Neural cell (in vitro differentiated cells): ENCODE data around the gene SMTNL2. TPM values are rescaled to one million over a fixed set of nuclear protein-coding genes. Genes with fewer than 3 reads are reported as not detected.

ENCODE experiments used
- H2AFZ ChIP-seq: fragments of 200-600, 300-800 bp; sonication (generic), shearing (Covaris generic); 2 replicates; pipeline ENCODE4 v1.6.0; 2014; ENCODE audit warnings: low read depth, mild to moderate bottlenecking, antibody characterized with exemption, low read length, moderate library complexity
- H3F3A ChIP-seq: fragments of 200-600 bp; shearing (Covaris generic); 2 replicates; pipeline ENCODE4 v1.6.1; 2016; ENCODE audit warnings: mild to moderate bottlenecking, moderate library complexity, mixed read lengths, antibody characterized with exemption, low read length; ENCODE audit not compliant: insufficient read depth, poor library complexity, severe bottlenecking
- H3K27ac ChIP-seq: fragments of 200-600, 300-800 bp; sonication (generic), shearing (Covaris generic); 2 replicates; pipeline ENCODE4 v1.5.1; 2014; ENCODE audit warnings: mild to moderate bottlenecking, low read length, moderate library complexity
- H3K27me3 ChIP-seq: fragments of 300-800, 200-600 bp; sonication (generic), shearing (Covaris generic); 2 replicates; pipeline ENCODE4 v1.6.0; 2014; ENCODE audit warnings: mild to moderate bottlenecking, low read depth, low read length, moderate library complexity; ENCODE audit not compliant: insufficient read depth
- H3K36me3 ChIP-seq: fragments of 300-800, 200-600 bp; sonication (generic), shearing (Covaris generic); 2 replicates; pipeline ENCODE4 v1.5.1; 2014; ENCODE audit warnings: mild to moderate bottlenecking, antibody characterized with exemption, low read length, moderate library complexity; ENCODE audit not compliant: insufficient read depth
- H3K4me2 ChIP-seq: fragments of 300-800, 200-600 bp; sonication (generic), shearing (Covaris generic); 2 replicates; pipeline ENCODE4 v1.6.0; 2014; ENCODE audit warnings: mild to moderate bottlenecking, low read length
- H3K4me3 ChIP-seq: fragments of 300-800, 200-600 bp; sonication (generic), shearing (Covaris generic); 2 replicates; pipeline ENCODE4 v1.5.1; 2014; ENCODE audit warnings: mild to moderate bottlenecking, low read length, moderate library complexity
- H3K79me2 ChIP-seq: fragments of 200-600 bp; shearing (Covaris generic); replicated peaks from 2 replicates; pipeline ENCODE4 v1.6.0; 2014; ENCODE audit warnings: mild to moderate bottlenecking, low read length, moderate library complexity; ENCODE audit not compliant: insufficient read depth
- H3K9ac ChIP-seq: fragments of 300-800, 200-600 bp; sonication (generic), shearing (Covaris generic); 2 replicates; pipeline ENCODE4 v1.6.1; 2016; ENCODE audit warnings: mild to moderate bottlenecking, low read length, mixed read lengths
- H3K9me2 ChIP-seq: fragments of 200-600 bp; shearing (Covaris generic); 2 replicates; pipeline ENCODE4 v1.6.1; 2016; ENCODE audit warnings: mild to moderate bottlenecking, low read length, mixed read lengths; ENCODE audit not compliant: insufficient read depth
- H3K9me3 ChIP-seq: fragments of 200-600, 300-800 bp; sonication (generic), shearing (Covaris generic); 2 replicates; pipeline ENCODE4 v1.6.1; 2016; ENCODE audit warnings: mild to moderate bottlenecking, mixed run types, low read length, moderate library complexity, mixed read lengths
- H4K20me1 ChIP-seq: fragments of 200-600 bp; shearing (Covaris generic); 2 replicates; pipeline ENCODE4 v1.6.1; 2016; ENCODE audit warnings: mild to moderate bottlenecking, mixed run types; ENCODE audit not compliant: insufficient read depth
- CTCF ChIP-seq: fragments of 450-650 bp; IDR thresholded peaks from 2 replicates; pipeline ENCODE4 v1.5.1; 2014; ENCODE audit warnings: antibody characterized with exemption, mild to moderate bottlenecking, moderate library complexity; ENCODE audit not compliant: poor library complexity, severe bottlenecking
- EP300 ChIP-seq: fragments of 450-650 bp; conservative IDR thresholded peaks from 2 replicates; pipeline ENCODE4 v1.6.1; 2014; ENCODE audit warnings: antibody characterized with exemption, mild to moderate bottlenecking, moderate library complexity; ENCODE audit not compliant: poor library complexity, severe bottlenecking
- EZH2 ChIP-seq: fragments of 200-600, 300-800 bp; shearing (Covaris generic), sonication (generic); IDR thresholded peaks from 2 replicates; pipeline ENCODE4 v1.6.1; 2014; ENCODE audit warnings: antibody characterized with exemption, low read length, borderline replicate concordance, mild to moderate bottlenecking; ENCODE audit not compliant: insufficient read depth, poor library complexity, severe bottlenecking
- MXI1 ChIP-seq: fragments of 450-650 bp; conservative IDR thresholded peaks from 2 replicates; pipeline ENCODE4 v1.6.1; 2014; ENCODE audit warnings: antibody characterized with exemption, mild to moderate bottlenecking; ENCODE audit not compliant: poor library complexity, severe bottlenecking
- POLR2AphosphoS5 ChIP-seq: IDR thresholded peaks from 2 replicates; pipeline ENCODE4 v1.6.1; 2012
- RAD21 ChIP-seq: fragments of 450-650 bp; conservative IDR thresholded peaks from 2 replicates; pipeline ENCODE4 v1.6.1; 2014; ENCODE audit warnings: antibody characterized with exemption, mild to moderate bottlenecking, moderate library complexity
- SMC3 ChIP-seq: fragments of 450-650 bp; conservative IDR thresholded peaks from 2 replicates; pipeline ENCODE4 v1.6.1; 2014; ENCODE audit warnings: antibody characterized with exemption, mild to moderate bottlenecking, moderate library complexity; ENCODE audit not compliant: poor library complexity
- TAF1 ChIP-seq: IDR thresholded peaks from 2 replicates; pipeline ENCODE4 v1.6.1; 2012; ENCODE audit warnings: low read depth
- polyA plus RNA-seq: library from polyadenylated mRNA; depleted of rRNA; stranded (reverse); fragments of >200 nt; gene quantifications from 2 replicates; pipeline ENCODE4 v1.2.3, GENCODE V29; 2014
- TF ChIP-seq, protein P1 (sequence below): IDR thresholded peaks from 2 replicates; pipeline ENCODE4 v1.6.1; 2012; ENCODE audit warnings: borderline replicate concordance

Gene SMTNL2
- polyA plus RNA-seq, 1 donor from 2014 or later, result 0.81 TPM

DNA sequence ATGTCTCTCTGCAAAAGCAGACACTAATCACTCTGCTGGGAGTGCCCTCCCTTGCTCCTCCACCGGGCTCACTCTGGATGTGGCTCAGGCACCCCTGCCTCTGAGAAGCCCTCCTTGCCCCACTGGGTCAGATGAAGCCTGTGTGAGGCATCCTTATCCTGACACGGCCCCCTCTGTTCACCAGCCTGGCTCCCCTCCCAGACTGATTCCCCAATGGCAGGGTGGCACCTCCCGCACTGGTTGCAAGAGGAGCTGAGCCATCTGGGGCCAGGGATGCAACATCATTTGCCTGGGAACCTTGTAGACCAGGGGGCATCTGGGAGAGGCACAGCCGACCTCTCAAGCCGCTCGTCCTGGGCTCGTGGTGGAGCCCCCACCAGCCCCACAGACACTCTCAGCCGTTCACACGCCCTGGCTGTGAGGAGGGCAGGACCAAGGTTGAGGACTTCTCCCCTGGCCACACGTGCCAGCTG is 6.7 kb downstream of the SMTNL2 start:
- H3K9me3 ChIP-seq, result no peaks in the 10 kb centered on the region
- H2AFZ ChIP-seq, result no peak overlapping the region
- H3K9me2 ChIP-seq, result no peaks in the 10 kb centered on the region
- no peaks in the 10 kb centered on the region for H3F3A ChIP-seq
- H4K20me1 ChIP-seq, result no peaks in the 10 kb centered on the region
- H3K9ac ChIP-seq, result no peak overlapping the region
- no peak overlapping the region for H3K4me2 ChIP-seq
- H3K79me2 ChIP-seq, result no peaks in the 10 kb centered on the region
- no peaks in the 10 kb centered on the region for H3K36me3 ChIP-seq
- H3K27me3 ChIP-seq, result no peaks in the 10 kb centered on the region
- no peak for TF ChIP-seq MXI1
- no peak for TF ChIP-seq SMC3
- no peak for TF ChIP-seq CTCF
- no peak overlapping the region for H3K4me3 ChIP-seq
- H3K27ac ChIP-seq, result no peak overlapping the region

DNA sequence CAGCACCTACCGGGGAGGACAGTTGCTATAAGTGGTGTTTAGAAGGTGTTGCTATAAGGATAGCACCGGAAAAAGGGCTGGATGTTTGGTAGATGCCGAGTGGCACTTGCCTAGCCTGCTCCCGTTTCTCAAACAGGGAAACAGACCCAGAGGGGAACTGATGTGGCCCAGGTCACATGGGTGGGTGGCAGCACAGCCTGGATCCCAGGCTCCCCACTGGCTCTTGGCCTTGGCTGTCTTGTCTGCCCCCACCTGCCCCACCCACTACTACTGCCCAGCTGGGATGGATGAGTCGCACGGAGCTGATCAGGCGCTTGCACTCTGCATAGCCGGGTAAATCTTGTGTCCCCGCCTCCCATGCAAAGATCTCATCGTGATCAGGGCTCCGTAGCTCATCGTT is 7.2 kb downstream of the SMTNL2 start:
- Histone ChIP-seq H3K4me3 (no peak overlapping the region), H3K27me3 (no peaks in the 10 kb centered on the region), H3F3A (no peaks in the 10 kb centered on the region), H3K9ac (no peak overlapping the region), H3K79me2 (no peaks in the 10 kb centered on the region), H3K9me2 (no peaks in the 10 kb centered on the region), H3K36me3 (no peaks in the 10 kb centered on the region), H3K9me3 (no peaks in the 10 kb centered on the region), H2AFZ (no peak overlapping the region), H3K4me2 (no peak overlapping the region), H3K27ac (no peak overlapping the region), H4K20me1 (no peaks in the 10 kb centered on the region)
- TF ChIP-seq EP300 (no peak), TAF1 (no peak), RAD21 (no peak), MXI1 (no peak), SMC3 (no peak), CTCF (no peak), EZH2 (no peak), POLR2AphosphoS5 (no peak)
- TF ChIP-seq, protein P1, sequence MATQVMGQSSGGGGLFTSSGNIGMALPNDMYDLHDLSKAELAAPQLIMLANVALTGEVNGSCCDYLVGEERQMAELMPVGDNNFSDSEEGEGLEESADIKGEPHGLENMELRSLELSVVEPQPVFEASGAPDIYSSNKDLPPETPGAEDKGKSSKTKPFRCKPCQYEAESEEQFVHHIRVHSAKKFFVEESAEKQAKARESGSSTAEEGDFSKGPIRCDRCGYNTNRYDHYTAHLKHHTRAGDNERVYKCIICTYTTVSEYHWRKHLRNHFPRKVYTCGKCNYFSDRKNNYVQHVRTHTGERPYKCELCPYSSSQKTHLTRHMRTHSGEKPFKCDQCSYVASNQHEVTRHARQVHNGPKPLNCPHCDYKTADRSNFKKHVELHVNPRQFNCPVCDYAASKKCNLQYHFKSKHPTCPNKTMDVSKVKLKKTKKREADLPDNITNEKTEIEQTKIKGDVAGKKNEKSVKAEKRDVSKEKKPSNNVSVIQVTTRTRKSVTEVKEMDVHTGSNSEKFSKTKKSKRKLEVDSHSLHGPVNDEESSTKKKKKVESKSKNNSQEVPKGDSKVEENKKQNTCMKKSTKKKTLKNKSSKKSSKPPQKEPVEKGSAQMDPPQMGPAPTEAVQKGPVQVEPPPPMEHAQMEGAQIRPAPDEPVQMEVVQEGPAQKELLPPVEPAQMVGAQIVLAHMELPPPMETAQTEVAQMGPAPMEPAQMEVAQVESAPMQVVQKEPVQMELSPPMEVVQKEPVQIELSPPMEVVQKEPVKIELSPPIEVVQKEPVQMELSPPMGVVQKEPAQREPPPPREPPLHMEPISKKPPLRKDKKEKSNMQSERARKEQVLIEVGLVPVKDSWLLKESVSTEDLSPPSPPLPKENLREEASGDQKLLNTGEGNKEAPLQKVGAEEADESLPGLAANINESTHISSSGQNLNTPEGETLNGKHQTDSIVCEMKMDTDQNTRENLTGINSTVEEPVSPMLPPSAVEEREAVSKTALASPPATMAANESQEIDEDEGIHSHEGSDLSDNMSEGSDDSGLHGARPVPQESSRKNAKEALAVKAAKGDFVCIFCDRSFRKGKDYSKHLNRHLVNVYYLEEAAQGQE, result no peak
